Cardiac septum (tissue), 1 donor: Measurements from ENCODE around the gene SNW1. TPM values are rescaled to one million over a fixed set of nuclear protein-coding genes. Genes with fewer than 3 reads are reported as not detected.
"Not testable (repeated sequence)": the region's sequence is repeated elsewhere in the genome, so short reads cannot be mapped to it uniquely, and the experiment has no call there.

Source experiments
- DNase-seq: peaks from one replicate; pipeline ENCODE4 v3.0.0-alpha.2; 2020; ENCODE audit warnings: low spot score
- intact Hi-C: fragments of 100-400 bp; cut with DNase I; formaldehyde crosslinking; loops from one replicate; pipeline ENCODE4 v1.14.0; 2022
- long read RNA-seq: library from polyadenylated mRNA; unstranded; transcript quantifications from one replicate; pipeline ENCODE4 v2.0.0, GENCODE V29; 2021
- total RNA-seq: library from RNA; stranded (reverse); fragmentation: NEBNext Ultra II Directional; extraction: Animal tissue kit (Norgen Biotek cat#: 25700); gene quantifications from one replicate; pipeline ENCODE4 v1.2.1, GENCODE V29; 2021
- donor health status: DM: no; HTN: no; CAD: no.

Gene SNW1
- total RNA-seq, result 55.6 TPM
- long read RNA-seq, transcript SNW1-201 (14 exons, 2,163 nt), result major isoform, 48 of 69 reads
- long read RNA-seq, partial matches to known transcripts, result 19 of 69 reads
- long read RNA-seq, other reads (novel, unspliced or antisense), result 2 of 69 reads

DNA sequence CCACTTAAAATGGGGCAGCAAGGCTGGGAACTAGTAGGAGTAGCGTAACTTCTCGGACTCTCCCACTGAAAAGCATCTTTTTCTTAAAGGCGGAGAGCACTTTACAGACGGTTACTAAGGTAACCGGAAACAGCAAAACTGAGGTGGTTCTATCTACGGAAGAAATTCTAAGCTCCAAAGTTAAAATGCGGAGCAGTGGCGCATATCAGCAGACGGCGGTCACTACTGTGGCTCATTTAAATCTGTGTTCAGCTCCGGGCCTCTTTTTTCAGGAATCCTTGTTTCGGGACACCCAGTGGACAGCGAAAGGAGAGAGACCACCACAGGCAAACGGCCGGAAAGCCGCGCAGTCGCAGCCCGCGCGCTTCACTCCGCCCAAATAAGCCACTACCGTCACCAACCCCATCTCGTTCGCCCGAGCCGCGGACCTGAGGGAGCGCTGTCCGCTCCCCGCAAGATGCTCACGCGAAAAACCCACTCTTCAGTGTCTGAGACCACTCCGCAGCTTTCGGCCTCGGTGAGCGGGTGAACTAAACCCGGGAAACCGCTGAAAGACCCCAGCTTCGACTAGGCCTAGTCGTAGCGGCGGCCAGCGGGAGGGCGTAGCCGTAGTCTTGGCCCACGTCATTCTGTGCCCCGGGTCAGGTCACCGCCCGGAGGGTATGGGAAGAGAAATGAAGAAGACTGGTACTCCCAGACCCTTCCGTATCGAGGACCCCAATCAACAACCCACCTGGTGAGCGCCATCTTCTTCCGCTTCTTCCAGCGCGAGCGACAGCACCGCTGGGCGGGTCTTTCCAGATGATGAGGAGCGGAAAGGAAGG lies at the start of gene SNW1:
TSS of gene SNW1 (minus strand) at position 776 of the 824 bp plus-strand sequence. CDS start at position 747, 29 bp downstream.
- intact Hi-C loops, result loop anchor here (1.0 kb wide), 1 partner anchor 40 kb away; the partner anchor contains the start of gene ADCK1
- peak; percentile 97 for DNase-seq

DNA sequence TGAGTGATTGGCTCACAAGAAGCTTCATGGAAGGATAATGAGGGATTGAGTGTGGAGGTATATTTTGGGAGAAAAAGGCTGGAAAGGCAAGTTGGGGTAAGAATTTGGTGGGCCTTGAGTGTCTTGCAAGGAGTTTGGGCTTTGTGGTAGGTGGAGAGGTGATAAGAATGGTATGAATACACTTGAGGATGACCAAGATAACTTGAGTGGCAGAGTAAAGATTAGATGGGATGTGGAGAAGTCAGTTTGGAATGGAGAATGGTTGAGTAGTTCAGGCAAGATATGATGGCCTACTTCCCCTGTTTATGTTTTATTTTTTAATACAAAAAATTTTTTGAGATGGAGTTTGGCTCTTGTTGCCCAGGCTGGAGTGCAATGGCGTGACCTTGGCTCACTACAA lies 48.1 kb upstream of the SNW1 start:
- intact Hi-C loops, result no loop called here
- DNase-seq, result no peak

DNA sequence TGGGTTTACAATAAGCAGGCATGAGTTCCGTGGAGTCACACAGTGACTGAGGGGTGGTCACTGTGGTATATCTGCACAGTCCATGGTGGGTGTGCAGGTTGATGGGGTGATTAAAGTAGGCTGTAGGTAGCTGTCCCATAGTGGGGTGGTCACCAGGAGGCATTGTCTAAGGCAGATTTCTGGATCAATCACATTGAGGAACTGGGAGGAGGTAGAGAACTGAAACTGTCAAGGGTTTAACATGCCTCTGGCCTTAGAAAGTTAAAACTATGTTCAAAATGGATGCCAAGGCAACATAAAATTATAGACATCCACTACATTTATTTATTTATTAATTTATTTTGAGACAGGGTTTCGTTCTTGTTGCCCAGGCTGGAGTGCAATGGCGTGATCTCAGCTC lies 47.3 kb upstream of the SNW1 start:
- no peak for DNase-seq
- intact Hi-C loops, result no loop called here

DNA sequence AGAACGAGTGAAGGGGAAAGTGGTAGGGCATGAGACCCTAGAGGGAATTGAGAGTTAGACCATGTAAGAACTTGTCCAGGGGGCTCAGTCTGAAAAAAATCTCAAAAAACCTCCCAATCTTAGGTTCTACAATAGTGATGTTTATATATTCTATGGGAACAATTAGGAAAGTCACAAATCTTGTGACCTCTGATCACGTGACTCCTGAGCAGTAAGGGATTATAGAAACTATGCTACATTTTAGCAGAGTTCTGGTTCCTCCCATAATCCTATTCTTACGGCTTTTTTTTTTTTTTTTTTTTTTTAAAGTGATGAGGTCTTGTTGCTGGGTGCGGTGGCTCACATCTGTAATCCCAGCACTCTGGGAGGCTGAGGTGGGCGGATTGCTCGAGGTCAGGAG lies 44.8 kb upstream of the SNW1 start:
- DNase-seq, result no peak
- intact Hi-C loops, result no loop called here

DNA sequence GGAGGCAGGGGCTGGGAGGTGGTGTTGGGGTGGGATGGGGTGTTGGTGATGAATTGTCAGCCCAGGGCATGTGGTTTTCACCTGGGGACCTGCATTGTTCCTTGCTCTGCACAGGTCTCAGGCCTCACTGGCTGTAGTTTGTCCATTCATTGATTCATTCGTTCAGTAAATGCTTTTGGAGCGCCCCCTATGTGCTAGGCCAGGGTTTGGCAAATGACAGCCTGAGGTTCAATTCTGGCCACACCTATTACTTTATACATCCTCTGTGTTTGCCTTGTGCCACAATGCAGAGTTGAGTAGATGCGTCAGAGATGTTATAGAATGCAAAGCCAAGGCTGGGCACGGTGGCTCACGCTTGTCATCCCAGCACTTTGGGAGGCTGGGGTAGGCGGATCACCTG lies 43.6 kb upstream of the SNW1 start:
- intact Hi-C loops, result no loop called here
- no peak for DNase-seq

DNA sequence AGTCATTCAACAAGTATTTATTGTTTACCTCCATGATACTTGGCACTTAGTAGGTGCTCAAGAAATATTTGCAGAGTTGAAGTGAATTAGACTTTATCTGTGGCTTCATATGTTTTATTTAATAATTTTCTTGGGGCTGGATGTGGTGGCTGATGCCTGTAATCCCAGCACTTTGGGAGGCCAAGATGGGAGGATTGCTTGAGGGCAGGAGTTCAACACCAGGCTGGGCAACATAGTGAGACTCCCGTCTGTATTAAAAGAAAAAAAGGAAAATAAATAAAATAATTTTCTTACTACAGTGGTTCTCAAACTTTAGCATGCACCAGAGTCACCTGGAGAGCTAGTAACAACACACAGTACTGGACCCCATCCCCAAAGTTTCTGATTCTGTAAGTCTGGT lies 39.9 kb upstream of the SNW1 start:
- intact Hi-C loops, result loop anchor here (1.0 kb wide), 1 partner anchor 40 kb away; the partner anchor contains the start of gene SNW1
- no peak for DNase-seq

DNA sequence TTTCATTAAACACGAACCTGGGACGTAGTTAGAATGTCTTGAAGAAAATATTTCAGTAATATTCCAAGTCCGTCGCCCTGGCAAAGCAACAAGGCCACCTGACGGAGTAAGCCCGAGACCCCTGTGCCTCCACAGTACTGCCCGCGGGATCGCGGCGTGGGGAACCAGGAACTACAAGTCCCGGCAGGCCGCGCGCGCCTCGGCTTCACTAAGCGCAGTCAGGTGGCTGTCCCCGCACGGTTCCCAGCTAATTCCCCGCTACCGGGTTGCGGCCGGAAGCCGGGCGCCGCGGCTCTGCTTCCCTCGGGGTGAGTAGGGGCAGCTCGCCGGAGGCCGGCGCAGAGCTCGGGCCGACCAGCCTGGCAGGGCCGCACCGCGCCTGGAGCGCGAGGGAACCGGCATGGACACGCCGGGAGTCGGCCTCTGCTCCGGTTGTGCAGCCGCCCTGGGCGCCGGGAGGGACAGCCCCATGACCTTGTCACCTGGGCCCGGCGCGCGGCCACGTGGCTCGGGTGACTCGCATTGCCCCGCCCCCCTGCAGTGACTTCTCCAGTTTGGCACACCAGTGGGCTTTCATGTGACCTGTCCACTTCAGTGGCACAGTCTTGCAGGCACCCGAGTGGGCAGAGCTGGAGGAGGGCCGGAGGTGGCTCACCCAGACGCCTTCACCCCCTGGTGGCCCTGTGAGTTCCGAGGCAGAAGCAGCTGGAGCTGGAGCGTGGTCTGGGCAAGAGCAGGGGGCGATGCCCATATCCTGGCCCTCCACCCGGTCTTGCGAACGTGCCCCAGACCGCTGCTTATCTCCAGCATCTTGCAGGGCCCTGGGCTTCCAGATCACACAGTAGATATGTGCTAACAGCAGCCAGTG lies 39.1 kb upstream of the SNW1 start, which contains the start of gene ADCK1:
TSS of gene ADCK1 (plus strand) at position 247 of the 868 bp plus-strand sequence. CDS start 18,870 bp downstream, outside the sequence.
- peak; percentile 94 for DNase-seq
- intact Hi-C loops, result loop anchor here (1.0 kb wide), 1 partner anchor 39 kb away; the partner anchor contains the start of gene SNW1

DNA sequence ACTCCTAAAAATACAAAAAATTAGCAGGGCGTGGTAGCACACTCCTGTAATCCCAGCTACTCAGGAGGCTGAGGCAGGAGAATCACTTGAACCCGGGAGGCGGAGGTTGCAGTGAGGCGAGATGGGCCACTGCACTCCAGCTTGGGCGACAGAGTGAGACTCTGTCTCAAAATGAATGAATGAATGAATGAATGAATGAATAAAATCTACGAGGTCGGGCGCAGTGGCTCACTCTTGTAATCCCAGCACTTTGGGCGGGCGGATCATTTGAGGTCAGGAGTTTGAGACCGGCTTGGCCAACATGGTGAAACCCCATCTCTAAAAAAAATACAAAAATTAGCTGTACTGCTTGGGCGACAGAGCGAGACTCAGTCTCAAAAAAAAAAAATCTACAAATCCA lies 38.5 kb upstream of the SNW1 start:
- intact Hi-C loops, DNase-seq: not testable (repeated sequence)

DNA sequence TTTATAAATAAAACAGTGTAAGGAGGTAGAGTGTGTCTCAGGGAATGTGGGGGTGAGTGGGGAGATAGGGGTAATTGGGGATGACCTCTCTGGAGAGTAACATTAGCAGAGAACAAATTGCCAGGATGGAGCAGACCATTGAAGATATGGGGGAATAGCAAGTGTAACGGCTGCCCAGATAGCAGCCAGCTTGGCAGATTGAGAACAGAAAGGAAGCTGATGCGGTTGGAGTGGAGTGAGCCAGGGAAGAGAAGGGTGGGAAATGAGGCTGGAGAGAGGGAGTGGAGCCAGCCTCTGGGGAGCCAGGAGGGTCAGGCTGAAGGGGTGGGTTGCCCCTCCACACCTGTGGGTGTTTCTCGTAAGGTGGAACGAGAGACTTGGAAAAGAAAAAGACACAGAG lies 33.4 kb upstream of the SNW1 start:
- no peak for DNase-seq
- intact Hi-C loops, result no loop called here

DNA sequence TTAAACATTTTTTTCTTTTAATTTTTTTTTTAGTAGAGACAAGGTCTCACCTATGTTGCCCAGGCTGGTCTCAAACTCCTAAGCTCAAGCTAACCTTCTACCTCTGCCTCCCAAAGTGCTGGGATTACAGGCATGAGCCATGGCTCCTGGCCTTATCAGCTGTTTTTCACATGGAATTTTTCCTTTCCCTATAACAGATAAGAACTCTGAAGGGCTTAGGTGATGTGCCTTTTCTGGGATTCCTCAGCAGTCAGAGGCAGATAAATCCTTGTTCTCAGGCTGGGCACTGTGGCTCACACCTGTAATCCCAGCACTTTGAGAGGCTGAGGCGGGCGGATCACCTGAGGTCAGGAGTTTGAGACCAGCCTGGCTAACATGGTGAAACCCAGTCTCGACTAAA lies 32.3 kb upstream of the SNW1 start:
- DNase-seq, intact Hi-C loops: not testable (repeated sequence)

DNA sequence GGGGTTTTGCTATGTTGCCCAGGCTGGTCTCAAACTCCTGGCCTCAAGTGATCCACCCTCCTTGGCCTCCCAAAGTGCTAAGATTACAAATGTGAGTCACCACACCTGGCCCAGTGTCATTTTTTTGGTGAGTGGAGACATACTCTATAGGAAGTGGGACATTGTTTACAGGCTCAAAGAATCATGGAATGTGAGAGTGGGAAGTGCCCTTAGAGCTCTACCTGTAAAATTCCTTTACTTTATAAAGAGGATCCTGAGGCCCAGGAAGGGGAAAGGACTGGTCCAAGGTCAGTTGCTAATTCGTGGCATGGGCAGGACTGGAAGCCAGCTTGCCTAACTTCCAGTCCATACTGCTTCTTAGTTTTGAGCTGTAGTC lies 30.3 kb upstream of the SNW1 start:
- intact Hi-C loops, result no loop called here
- DNase-seq, result no peak

DNA sequence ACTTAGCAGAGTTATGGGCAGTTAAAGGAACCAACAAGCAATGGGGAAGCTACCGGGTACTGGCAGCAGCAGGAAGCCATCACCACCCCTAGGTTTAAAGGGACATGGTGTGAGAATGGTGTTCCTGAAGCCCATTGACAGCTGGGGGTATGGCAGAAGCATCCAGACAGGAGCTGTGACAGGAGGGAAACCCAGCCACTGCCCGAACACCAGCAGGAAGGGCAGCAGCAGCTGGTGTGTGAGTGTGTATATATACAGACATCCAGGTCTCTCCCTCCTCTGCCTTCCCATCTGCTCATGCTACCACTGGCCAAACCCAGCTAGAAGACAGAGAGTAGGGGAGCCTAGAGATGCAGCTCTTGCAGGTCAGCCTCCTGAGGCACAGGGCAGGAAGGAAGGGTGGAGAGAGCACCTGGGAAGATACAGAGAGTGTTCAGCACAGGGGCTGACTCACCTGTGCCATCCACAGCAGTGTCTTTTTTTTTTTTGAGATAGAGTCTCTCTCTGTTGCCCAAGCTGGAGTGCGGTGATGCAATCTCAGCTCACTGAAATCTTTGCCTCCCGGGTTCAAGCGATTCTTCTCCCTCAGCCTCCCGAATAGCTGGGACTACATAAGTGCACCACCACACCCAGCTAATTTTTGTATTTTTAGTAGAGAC lies 29.7 kb upstream of the SNW1 start:
- intact Hi-C loops, result no loop called here
- DNase-seq, result no peak

DNA sequence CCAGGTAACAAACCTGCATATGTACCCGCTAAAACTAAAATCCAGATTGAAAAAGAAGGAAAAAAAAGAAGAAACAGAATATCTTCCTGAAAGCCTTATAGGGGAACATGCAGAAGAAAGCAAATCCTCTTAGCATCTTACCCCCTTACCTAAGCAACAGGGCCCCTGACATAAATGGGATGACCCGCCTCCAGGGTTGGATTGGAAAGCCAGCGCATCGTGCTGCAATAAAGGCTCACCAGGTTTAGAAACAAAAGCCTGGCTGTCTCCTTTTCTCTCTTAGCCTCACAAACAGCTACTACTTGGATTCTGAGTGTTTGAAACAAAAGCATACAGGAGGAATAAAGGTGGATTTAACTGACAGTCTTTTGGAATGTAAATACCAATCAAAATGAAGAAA lies 25.2 kb upstream of the SNW1 start:
- no peak for DNase-seq
- intact Hi-C loops, result no loop called here

DNA sequence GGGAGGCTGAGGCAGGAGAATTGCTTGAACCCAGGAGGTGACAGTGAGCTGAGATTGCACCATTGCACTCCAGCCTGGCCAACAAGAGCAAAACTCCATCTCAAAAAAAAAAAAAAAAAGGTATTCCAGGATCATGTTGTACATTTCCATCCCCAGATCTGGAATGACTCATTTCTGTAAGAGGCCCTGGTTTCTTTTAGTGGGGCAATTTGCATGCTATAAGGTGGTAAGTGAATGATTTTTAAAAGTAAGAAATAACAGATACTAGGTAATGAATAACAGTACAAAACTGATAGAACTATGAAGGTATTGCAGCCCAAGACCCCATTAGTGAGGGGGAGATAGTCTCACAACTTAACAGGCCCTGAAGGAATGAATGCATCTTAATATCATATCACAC lies 21.2 kb upstream of the SNW1 start:
- intact Hi-C loops, result no loop called here
- DNase-seq, result no peak

DNA sequence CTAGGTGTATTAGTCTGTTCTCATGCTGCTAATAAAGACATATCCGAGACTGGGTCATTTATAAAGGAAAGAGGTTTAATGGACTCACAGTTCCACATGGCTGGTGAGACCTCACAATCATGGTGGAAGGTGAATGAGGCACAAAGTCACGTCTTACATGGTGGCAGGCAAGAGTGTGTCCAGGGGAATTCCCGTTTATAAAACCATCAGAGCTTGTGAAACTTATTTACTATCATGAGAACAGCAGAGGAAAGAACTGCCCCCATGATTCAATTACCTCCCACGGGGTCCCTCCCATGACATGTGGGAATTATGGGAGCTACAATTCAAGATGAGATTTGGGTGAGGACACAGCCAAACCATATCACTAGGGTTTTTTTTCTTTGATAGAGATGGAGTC lies 13.0 kb upstream of the SNW1 start:
- intact Hi-C loops, DNase-seq: not testable (repeated sequence)

DNA sequence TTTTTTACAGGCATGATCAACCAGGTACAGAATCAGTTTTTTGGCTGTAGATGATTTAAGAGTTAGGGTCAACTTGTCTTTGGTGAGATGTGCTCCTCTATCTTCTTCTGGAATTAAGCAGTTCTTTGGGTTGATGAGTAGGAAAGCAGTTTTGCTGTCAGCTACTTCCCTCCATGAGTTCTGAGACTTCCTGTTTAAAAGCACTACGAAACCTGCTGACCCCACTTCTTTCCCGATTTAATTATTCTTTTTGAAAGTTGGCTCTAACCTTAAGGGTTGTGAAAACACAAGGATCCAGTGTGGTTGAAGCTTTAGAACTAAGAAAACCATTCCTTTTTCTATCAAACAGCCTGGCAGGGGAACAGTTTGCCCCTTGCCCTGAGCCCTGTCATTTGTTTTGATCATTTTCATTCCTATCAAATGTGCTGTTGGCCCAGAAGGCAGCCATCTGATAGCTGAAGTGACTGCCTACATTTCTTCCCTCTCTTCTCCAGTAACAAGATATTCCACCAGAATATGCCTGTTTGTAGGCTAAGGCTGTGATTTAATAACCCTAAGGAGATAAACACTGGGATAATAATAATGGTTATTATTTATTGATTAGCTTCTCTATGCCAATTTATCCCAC lies 7.6 kb upstream of the SNW1 start:
- DNase-seq, intact Hi-C loops: not testable (repeated sequence)

DNA sequence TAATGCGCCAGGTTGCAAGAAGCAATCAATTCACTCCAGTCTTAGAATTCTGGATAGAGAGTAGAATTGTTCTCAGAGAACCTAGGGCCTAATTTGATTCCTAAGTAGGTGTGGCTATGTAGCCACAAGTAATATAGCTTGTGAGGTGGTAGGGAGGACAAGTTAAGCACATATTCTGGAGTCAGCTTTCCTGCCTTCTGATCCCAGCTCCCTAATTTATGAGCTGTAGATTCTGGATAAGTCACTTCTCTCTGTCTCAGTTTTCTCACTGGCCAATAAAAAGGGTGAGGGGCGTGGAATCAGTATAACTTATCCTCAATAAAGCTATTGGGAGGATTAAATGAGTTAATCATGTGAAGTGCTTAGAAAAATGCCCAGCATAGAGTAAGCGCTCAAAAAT lies 3.0 kb upstream of the SNW1 start:
- intact Hi-C loops, result no loop called here
- DNase-seq, result no peak

DNA sequence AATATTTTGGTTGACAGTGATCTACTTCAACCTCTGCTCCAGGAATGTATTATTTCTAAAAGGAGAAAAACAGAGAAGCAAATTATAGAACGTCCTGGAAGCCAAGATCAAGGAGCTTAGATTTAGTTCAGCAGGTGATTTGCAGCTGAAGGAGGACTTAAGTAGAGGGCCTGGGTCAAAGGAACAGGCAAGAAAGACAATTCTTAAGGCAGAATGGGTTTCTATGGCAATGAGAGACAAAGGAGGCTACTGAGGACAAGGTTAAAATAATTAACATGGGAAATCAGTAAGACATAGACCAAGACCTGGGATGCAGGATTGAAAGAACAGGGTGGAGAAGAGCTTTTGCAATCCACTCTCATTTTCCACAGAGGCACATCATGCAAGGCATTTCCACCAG lies 2.4 kb upstream of the SNW1 start:
- intact Hi-C loops, result no loop called here
- no peak for DNase-seq
